Measurements from ENCODE around the gene UGT1A10.

DNA sequence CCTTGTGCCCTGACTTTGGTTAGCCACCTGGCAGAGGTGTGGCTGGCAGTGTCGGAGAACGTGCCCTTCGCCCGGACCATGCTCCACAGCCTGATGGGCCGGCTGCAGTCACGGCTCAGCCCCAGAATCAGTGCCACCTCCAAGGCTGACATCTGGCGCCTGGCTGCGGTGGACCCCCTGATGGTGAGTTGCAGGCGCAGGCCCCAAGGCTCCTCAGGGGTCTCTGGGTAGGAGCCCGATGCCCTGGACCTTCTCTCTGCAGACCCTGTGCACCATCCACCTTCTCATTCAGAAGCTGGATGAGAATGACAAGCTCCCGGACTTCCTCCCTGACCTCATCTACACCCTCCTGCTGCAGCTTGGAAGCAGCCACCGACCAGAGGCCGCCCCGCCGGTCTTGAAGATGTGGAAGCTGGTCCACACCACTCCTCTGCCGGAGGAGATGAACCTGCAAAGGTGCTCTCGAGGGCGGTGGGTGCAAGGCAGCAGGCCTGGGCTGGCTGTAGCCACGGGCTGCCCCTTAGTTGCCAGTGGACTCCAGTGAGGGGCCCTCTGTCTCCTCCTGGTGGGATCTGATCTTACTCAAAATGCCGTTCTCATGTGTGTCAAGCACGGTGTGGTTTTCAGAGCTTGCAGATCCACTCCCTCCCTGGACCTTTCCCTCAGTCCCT, 186.0 kb downstream of the UGT1A10 start:
- TF ChIP-seq, protein P1, sequence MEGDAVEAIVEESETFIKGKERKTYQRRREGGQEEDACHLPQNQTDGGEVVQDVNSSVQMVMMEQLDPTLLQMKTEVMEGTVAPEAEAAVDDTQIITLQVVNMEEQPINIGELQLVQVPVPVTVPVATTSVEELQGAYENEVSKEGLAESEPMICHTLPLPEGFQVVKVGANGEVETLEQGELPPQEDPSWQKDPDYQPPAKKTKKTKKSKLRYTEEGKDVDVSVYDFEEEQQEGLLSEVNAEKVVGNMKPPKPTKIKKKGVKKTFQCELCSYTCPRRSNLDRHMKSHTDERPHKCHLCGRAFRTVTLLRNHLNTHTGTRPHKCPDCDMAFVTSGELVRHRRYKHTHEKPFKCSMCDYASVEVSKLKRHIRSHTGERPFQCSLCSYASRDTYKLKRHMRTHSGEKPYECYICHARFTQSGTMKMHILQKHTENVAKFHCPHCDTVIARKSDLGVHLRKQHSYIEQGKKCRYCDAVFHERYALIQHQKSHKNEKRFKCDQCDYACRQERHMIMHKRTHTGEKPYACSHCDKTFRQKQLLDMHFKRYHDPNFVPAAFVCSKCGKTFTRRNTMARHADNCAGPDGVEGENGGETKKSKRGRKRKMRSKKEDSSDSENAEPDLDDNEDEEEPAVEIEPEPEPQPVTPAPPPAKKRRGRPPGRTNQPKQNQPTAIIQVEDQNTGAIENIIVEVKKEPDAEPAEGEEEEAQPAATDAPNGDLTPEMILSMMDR (IDR thresholded peaks at IDR 0.05; ENCODE audit: extremely low read depth in 1 of 2, insufficient read depth in 1 of 2, low read depth in 1 of 2, low read length in 2 of 2): no peak
- no peak for TF ChIP-seq EZH2 (IDR thresholded peaks at IDR 0.05; ENCODE audit: borderline replicate concordance, low read depth, low read length, severe bottlenecking)
